ENCODE measurements around the gene IP6K1. TPM values are rescaled to one million over a fixed set of nuclear protein-coding genes. Genes with fewer than 3 reads are reported as not detected.
"Not testable (repeated sequence)": the region's sequence is repeated elsewhere in the genome, so short reads cannot be mapped to it uniquely, and the experiment has no call there.

The IP6K1 gene
- total RNA-seq, 3 donors from 2014 or later: 37.2 to 39.0 (median 38.2) TPM

DNA sequence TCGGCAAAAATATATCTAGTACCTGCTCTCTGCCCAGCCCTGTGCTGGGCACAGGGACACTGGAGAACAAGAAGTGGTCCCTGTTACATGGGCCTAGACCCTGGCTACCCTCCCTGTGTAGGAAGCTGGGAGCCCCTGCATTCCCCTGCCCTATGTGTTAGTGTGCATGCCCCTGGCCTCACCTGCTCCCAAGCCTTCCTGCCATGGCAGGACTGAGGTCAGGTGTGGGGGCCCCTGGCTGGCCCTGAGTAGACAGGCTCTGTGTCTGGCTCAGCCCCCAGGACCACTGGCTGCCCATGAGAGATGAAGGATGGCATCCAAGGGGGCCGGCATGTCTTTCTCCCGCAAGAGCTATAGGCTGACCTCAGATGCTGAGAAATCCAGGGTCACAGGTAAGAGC is 95.5 kb downstream of the IP6K1 start:
- DNase-seq; H3K9me3 Mint-ChIP-seq; H3K36me3 Mint-ChIP-seq (ENCODE audit: insufficient read depth); H3K27me3 Mint-ChIP-seq (ENCODE audit: low read depth); ATAC-seq: not testable (repeated sequence)
- peaks cover 38% of the 10 kb centered on the region for H3K4me1 Mint-ChIP-seq (ENCODE audit: low read depth)
- peak overlapping the region; percentile 97 for H3K4me3 Mint-ChIP-seq

DNA sequence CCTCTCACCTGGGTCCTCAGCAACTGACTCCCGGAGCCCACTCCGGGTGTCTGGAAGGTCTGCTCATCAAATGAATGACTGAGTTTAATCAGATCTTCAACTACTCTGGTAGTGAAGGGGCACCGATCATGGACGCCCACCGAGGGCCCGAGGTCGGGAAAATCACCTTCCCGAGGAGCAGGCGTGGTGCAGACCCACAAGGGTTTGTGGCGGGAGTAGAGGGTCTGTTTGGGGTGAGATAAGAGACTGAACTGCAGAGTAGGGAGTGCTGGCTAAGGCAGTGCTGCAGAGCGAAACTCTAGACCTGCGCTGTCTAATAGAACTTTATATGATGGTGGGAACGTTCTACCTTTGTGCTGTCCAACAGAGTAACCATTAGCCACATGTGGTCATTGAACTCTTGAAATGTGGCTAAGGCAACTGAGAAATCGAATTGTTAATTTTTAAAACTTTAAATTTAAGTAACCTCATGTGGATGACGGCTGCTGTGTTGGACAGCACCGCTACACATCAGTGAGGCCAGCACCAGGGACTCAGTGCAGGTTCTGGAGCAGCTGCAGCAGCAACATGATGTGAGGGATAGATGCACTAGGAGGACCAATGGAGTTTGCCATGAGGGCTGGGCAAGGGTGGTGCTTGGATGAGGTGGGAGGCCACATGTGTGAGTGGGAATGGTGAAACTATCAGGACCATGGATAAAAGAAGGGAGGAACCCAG is 96.3 kb downstream of the IP6K1 start:
- Mint-ChIP-seq H3K4me3 (peak overlapping the region; percentile 97), H3K4me1 (ENCODE audit: low read depth) (peaks cover 38% of the 10 kb centered on the region)
- DNase-seq; H3K9me3 Mint-ChIP-seq; ATAC-seq; H3K36me3 Mint-ChIP-seq (ENCODE audit: insufficient read depth); H3K27me3 Mint-ChIP-seq (ENCODE audit: low read depth): not testable (repeated sequence)

DNA sequence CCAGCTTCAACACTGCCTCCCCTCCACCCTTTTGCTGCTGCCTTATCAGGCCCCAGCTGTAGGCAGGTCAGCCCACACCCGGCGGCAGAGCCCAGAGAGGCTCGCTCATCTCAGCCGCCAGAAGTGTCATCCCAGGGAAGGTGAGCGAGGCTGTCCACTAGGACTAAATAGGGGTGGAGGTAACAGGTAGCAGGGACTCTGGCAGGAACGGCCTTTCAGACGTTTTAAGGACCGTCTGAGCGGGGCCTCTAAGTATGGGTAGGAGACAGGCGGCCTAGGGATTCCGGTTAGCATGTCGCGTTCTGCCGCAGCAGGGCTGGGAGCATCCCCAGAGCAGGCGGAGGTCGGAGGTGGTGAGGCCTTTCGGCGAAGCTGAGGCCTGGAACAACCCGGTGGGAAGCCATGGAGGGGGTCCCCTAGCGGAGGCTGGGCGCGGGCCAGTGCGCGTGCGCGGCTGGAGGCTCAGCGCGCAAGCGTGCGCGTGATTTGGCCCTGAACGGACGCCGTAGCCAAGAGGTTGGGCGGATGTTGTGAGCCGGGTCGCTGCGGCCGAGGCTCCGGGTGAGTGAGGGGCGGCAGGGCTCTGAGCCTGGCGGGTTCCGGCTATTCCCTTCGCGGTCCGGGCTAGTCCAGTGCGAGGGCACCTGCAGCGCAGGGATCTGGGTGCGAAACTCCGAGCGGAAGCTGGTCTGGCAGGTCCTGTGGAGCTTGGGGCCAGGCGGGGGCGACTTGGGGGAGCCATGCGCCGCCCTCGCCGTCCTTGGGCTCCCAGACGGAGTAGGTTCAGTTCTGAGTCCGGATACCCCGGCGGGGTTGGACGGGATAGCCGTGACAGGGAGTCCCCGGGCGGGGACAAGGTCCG is 97.1 kb downstream of the IP6K1 start, which contains the start of the genes MST1 and RNF123:
MST1 (minus strand) TSS at position 429 of the 862 bp plus-strand sequence. CDS start 783 bp downstream, outside the sequence.
RNF123 (plus strand) TSS at position 512 of the 862 bp plus-strand sequence. CDS start 1,609 bp downstream, outside the sequence.
- peaks cover 7% of the 10 kb centered on the region for H3K27me3 Mint-ChIP-seq (ENCODE audit: low read depth)
- H3K4me3 Mint-ChIP-seq: peak within 1 kb of the TSS; percentile 97
- H3K36me3 Mint-ChIP-seq (ENCODE audit: insufficient read depth): peaks cover 4% of the 10 kb centered on the region
- peaks cover 38% of the 10 kb centered on the region for H3K4me1 Mint-ChIP-seq (ENCODE audit: low read depth)
- peak; percentile 80 to 81 for ATAC-seq
- H3K9me3 Mint-ChIP-seq: no peaks in the 10 kb centered on the region
- peak; percentile 90 for DNase-seq

DNA sequence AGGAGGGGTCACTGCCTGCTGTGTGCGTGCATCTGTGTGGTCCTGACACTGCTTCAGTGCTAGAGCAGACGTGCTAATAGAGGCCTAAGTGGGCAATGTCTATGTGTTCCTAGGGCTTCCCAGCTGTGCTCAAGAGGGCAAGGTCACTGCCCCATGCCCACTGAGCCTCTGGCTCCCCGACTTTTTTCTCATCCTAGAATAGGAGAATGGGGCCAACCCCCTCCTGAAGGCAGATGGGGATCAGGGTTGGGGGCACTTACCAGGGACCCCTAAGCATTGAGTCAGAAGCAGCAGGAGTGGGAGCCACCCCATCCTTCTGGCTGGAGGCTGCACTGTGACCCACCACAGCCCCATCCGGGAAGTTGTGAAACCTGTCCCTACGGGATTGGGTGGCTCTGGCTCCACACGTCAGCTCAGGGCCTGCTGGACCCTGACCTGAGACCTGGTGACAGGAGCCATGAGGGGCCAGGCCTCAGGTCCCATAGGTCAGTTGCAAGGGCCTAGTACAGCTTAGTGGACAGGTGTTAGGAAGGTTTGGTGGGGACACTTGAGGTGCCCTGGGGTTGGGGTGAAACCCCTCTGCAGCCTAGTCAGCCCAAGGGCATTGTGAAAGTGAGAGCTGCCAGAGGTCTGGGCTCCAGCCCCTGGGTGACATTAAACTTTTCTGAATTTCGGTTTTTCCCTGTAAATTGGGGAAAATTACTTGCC is 97.8 kb downstream of the IP6K1 start:
- not testable (repeated sequence) for H3K9me3 Mint-ChIP-seq; H3K36me3 Mint-ChIP-seq (ENCODE audit: insufficient read depth); DNase-seq; H3K27me3 Mint-ChIP-seq (ENCODE audit: low read depth); ATAC-seq
- Mint-ChIP-seq H3K4me3 (peak overlapping the region; percentile 97), H3K4me1 (ENCODE audit: low read depth) (peaks cover 38% of the 10 kb centered on the region)

DNA sequence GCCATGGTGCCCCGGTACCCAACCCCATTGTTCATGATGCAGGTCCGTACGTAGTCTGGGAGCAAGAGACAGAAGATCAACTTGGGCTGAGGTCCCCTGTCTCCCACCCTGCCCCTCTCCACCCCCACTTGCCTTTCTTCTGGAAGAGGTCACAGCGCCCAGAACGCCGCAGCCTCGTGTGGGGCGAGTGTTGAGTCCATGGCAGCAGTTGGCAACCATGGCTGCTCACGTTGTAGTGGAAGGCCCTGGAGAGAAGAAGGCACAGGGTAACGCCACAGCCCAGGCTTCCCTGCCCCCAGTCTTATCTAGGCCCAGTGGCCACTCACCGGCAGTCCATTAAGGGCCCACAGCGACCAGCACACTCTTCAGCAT is 98.9 kb downstream of the IP6K1 start:
- H3K4me3 Mint-ChIP-seq; DNase-seq; H3K27me3 Mint-ChIP-seq (ENCODE audit: low read depth); ATAC-seq; H3K9me3 Mint-ChIP-seq: not testable (repeated sequence)
- Mint-ChIP-seq H3K36me3 (ENCODE audit: insufficient read depth) (peaks cover 16% of the 10 kb centered on the region), H3K4me1 (ENCODE audit: low read depth) (peaks cover 34% of the 10 kb centered on the region)

DNA sequence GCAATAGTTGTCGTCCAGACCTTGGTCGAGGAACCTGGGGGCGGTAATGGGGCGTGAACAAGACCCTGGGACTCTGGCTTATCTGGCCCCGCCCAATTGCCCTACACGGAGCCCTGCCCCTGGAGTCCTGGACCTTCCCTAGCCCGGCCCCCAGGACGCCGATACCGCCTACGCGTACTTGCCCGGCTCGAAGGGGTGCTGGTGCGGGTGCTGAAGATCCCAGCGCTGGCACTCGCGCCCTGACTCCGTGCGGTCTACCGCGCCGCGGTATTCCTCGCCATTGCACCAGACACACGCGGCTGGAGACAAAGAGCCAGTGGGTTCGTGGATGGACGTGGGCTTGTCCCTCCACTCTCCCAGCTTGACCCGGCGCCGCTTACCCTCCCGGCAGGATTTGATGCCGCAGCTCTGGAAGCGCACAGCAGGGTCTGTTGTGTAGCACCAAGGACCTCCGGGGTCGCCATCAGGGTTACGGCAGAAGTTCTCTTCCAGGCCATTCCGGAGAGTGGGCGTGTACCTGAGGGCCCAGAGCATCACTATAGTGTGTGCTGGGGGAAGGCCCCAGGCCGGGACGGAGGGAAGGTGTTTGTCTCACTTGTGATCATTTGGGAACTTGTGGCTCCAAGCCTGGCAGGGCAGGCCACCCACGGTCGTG is 99.4 kb downstream of the IP6K1 start:
- DNase-seq; H3K27me3 Mint-ChIP-seq (ENCODE audit: low read depth); H3K9me3 Mint-ChIP-seq: not testable (repeated sequence)
- peak; percentile 19 to 23 for ATAC-seq
- H3K4me1 Mint-ChIP-seq (ENCODE audit: low read depth): peaks cover 34% of the 10 kb centered on the region
- H3K36me3 Mint-ChIP-seq (ENCODE audit: insufficient read depth): peaks cover 16% of the 10 kb centered on the region
- H3K4me3 Mint-ChIP-seq: peak overlapping the region; percentile 21

DNA sequence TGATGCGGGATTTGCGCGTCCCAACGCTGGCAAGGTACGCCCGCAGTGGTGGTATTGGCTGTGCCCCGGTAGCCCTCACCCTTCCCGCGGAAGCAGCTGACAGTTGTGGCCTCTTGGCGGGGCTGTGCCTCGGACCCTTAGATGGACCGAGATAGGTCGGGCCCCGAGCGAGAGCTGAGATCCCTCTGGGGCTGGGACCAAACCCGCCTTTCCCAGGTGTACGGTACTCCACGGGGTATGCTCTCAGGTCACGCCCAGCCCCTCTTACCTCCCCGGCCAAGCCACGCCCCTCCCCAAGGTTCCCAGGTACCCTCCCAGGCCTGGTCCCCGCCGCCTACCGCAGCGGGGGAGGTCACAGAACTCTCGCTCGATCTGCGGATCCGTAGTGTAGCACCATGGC is 100.0 kb downstream of the IP6K1 start:
- peak overlapping the region; percentile 43 for H3K4me3 Mint-ChIP-seq
- ATAC-seq: peak; percentile 4 to 11
- peaks cover 16% of the 10 kb centered on the region for H3K36me3 Mint-ChIP-seq (ENCODE audit: insufficient read depth)
- not testable (repeated sequence) for H3K9me3 Mint-ChIP-seq; H3K27me3 Mint-ChIP-seq (ENCODE audit: low read depth)
- DNase-seq: peak; percentile 29
- H3K4me1 Mint-ChIP-seq (ENCODE audit: low read depth): peaks cover 32% of the 10 kb centered on the region

DNA sequence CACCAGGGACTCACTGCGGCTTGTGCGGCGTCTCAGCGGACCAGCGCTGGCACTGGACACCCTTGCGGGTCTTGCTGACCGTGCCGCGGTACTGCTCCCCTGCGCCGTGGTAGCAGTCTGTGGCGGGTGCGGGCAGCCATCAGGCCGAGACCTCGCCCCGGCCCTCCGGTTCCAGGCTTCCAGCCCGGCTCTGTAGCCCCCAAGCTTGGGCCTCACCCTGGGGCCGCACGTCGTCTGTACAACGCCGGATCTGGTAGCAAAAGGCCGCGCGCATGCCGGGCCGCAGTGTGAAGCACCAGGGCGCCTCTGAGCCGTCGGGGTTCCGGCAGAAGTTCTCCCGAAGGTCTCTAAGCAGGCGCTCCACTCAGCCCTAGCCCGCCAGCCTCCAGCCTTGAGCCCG is 100.5 kb downstream of the IP6K1 start:
- Mint-ChIP-seq H3K36me3 (ENCODE audit: insufficient read depth) (peaks cover 16% of the 10 kb centered on the region), H3K4me1 (ENCODE audit: low read depth) (peaks cover 27% of the 10 kb centered on the region)
- not testable (repeated sequence) for H3K4me3 Mint-ChIP-seq; H3K9me3 Mint-ChIP-seq; H3K27me3 Mint-ChIP-seq (ENCODE audit: low read depth); DNase-seq
- peak in 1 of 2 donors; percentile 1 for ATAC-seq

DNA sequence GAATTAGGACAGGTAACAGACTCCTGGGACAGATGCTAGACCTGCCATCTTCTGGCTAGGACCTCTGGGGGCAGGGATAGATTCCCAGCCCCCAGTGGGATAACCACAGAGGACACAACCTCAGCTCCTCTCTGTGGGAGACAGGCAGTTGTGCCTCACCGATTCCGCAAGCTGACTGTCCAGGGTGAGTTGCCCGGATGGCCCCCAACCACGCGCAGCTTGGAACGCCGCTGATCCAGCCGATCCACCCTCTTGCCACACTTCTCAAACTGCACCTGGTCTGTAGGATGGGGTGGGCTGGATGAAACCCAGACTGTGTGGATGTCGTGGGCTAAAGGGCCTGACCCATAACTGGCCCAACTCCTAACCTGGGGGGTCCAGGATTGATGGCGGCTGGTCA is 101.2 kb downstream of the IP6K1 start:
- H3K4me3 Mint-ChIP-seq; DNase-seq; ATAC-seq; H3K27me3 Mint-ChIP-seq (ENCODE audit: low read depth); H3K9me3 Mint-ChIP-seq: not testable (repeated sequence)
- Mint-ChIP-seq H3K4me1 (ENCODE audit: low read depth) (peaks cover 20% of the 10 kb centered on the region), H3K36me3 (ENCODE audit: insufficient read depth) (peaks cover 17% of the 10 kb centered on the region)

DNA sequence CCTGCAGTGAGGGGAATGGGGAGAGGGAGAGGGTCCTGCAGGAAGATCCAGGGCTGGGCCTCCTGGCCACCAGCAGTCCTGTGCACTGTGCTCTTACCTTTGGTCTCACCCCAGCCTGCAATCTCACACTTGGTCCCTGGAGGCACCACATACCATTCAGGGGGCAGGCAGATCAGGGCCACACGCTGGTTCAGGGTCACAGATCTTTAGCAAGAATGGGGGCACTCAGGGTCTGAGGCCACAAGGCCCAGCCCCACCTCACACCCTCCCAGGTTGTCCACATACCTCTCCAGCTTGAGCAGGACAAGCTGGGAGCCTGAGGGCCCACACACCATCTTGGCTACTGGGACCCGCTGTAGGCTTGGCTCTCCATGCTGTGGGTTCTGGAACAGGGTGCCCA is 101.9 kb downstream of the IP6K1 start:
- H3K4me1 Mint-ChIP-seq (ENCODE audit: low read depth): peaks cover 16% of the 10 kb centered on the region
- H3K27me3 Mint-ChIP-seq (ENCODE audit: low read depth); ATAC-seq; DNase-seq; H3K4me3 Mint-ChIP-seq; H3K9me3 Mint-ChIP-seq: not testable (repeated sequence)
- H3K36me3 Mint-ChIP-seq (ENCODE audit: insufficient read depth): peaks cover 21% of the 10 kb centered on the region

DNA sequence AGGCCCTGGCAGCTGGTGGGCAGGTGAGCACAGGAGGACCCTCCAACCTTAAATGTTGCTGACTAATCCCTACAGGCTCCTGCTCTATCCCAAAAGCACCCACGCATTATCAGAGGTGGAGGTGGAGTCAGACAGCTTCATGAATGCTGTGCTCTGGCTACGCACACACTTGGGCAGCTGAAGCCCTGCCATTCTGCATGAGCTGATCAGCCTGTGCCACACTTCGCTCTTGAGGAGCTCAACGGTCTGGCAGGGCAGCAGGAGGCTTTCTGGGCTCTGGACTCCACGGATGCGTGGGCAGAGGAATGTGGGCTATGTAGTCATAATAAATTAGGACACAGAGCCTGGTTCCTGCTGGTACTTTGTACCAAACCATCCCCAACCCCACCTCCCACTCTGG is 103.2 kb downstream of the IP6K1 start:
- H3K36me3 Mint-ChIP-seq (ENCODE audit: insufficient read depth): peaks cover 23% of the 10 kb centered on the region
- no peak for DNase-seq
- H3K4me1 Mint-ChIP-seq (ENCODE audit: low read depth): peaks cover 6% of the 10 kb centered on the region
- H3K27me3 Mint-ChIP-seq (ENCODE audit: low read depth): peaks cover 7% of the 10 kb centered on the region
- no peaks in the 10 kb centered on the region for H3K9me3 Mint-ChIP-seq
- no peak for ATAC-seq
- H3K4me3 Mint-ChIP-seq: no peak overlapping the region

DNA sequence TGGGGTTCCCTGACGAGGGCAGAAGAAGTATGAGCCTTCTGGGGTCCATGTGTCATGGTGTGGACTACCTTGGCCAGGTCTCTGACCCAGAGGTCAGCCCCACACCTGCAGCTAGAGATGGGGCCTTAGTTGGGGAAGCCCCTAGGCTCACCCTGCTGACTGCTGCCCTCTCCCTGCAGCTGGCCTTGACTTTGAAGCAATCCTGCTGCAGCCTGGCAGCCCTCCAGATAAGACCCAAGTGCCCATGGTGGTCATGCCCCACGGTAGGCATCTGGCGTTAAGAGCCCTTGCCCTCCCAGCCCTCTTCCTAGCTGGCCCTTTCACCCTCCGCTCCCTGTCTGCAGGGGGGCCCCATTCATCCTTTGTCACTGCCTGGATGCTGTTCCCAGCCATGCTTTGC is 104.8 kb downstream of the IP6K1 start:
- Mint-ChIP-seq H3K4me3 (no peak overlapping the region), H3K36me3 (ENCODE audit: insufficient read depth) (peaks cover 29% of the 10 kb centered on the region), H3K27me3 (ENCODE audit: low read depth) (peaks cover 4% of the 10 kb centered on the region), H3K4me1 (ENCODE audit: low read depth) (peaks cover 4% of the 10 kb centered on the region), H3K9me3 (no peaks in the 10 kb centered on the region)
- DNase-seq: no peak
- ATAC-seq: no peak

DNA sequence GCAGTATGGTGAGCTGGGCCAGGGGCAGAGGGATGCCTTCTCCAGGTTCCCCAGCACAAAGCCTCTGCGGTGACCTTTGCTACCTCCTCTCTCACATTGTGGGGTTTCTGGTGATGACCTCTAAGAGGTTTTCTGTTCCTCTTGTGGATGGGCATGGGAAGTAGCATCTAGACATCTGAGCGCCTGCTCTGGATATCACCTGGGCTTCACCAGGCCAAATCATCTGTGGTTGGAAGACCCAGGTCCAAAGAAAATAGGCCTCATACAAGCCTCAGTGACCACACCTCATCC is 105.2 kb downstream of the IP6K1 start:
- Mint-ChIP-seq H3K4me3 (no peak overlapping the region), H3K36me3 (ENCODE audit: insufficient read depth) (peaks cover 31% of the 10 kb centered on the region)

More for the DNA sequence above, 105.2 kb downstream of the IP6K1 start:
- H3K4me1 Mint-ChIP-seq (ENCODE audit: low read depth): peaks cover 6% of the 10 kb centered on the region
- DNase-seq (no peak), ATAC-seq (no peak)
- H3K27me3 Mint-ChIP-seq (ENCODE audit: low read depth): peaks cover 4% of the 10 kb centered on the region
- H3K9me3 Mint-ChIP-seq: no peaks in the 10 kb centered on the region
